ENCODE data around the gene SGF29.
A peak's percentile ranks its signal among the peaks of the same experiment; 100 is the strongest.

The SGF29 gene

DNA sequence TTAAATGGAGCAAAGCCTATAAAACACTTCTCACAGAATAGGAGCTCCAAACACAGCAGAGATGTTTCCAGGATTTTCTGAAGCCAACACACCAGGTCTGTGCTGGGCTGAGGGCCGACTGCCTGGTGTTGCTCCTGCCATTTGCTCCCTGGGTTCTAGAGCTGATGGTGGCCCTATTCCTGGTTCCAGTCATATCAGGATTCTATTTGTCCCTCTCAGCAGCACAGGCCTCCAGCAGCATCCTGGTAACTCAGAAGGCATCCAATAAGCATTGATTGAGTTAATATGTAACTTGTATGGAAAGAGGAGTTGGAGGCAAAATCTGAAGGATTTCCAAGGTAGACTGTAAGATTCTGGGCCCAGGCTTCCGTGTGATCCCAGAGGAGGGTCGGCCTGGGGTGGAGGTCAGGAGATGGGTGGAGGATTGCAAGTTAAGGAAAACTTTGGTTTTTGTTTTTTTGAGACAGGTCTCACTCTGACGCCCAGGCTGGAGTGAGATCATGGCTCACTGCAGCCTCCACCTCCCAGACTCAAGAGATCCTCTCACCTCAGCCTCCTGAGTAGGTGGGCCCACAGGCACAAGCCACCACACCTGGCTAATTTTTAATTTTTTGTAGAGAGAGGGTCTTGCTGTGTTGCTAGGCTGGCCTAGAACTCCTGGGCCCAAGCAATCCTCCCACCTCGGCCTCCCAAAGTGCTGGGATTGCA lies 20.6 kb upstream of the SGF29 start:
- TF ChIP-seq, protein P1, sequence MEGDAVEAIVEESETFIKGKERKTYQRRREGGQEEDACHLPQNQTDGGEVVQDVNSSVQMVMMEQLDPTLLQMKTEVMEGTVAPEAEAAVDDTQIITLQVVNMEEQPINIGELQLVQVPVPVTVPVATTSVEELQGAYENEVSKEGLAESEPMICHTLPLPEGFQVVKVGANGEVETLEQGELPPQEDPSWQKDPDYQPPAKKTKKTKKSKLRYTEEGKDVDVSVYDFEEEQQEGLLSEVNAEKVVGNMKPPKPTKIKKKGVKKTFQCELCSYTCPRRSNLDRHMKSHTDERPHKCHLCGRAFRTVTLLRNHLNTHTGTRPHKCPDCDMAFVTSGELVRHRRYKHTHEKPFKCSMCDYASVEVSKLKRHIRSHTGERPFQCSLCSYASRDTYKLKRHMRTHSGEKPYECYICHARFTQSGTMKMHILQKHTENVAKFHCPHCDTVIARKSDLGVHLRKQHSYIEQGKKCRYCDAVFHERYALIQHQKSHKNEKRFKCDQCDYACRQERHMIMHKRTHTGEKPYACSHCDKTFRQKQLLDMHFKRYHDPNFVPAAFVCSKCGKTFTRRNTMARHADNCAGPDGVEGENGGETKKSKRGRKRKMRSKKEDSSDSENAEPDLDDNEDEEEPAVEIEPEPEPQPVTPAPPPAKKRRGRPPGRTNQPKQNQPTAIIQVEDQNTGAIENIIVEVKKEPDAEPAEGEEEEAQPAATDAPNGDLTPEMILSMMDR (conservative IDR thresholded peaks at IDR 0.05; ENCODE audit: control insufficient read depth, insufficient read depth, low read depth, low read length), result no peak
- no peak for DNase-seq (ENCODE audit: low read depth)
- no peak overlapping the region for H3K4me3 ChIP-seq (ENCODE audit: control insufficient read depth, low read depth, low read length)

DNA sequence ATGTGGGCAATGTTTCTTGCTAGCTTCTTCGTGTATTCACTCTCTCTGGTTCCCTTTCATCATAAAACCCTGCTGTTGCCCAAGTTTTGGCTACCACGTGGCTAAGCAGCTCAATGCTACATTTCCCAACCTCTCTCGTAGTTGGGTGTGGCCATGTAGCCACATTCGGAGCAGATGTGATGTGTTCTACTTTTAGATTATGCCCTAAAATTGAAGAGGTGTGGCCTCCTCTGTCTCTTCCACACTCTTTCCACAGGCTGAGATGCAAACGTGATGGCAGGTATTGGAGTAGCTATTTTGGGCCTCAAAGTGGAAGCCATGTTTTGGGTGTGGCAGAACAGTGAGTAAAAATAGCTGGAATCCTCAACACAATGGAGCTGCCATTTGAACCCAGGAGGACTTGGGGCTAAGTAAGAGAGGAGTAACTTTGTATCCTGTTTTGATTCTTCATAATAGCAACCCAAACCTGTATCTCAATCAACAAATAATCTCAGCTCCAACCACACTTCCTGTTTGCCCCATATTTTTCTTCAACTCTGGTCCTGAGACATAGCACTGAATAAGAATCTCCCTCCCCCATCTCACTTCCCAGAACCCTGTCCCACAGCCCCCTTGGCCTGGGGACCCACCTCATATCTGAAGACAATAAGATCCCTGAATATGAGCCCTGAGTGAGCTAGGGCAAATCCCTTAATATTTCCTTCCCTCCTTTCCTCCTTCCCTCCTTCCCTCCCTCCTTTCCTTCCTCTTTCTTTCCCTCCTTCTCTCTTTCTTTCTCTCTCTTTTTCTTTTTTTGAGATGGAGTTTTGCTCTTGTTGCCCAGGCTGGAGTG lies 19.0 kb upstream of the SGF29 start:
- peak; percentile 90 for DNase-seq (ENCODE audit: low read depth)
- H3K4me3 ChIP-seq (ENCODE audit: control insufficient read depth, low read depth, low read length), result no peak overlapping the region
- TF ChIP-seq, protein P1 (conservative IDR thresholded peaks at IDR 0.05; ENCODE audit: control insufficient read depth, insufficient read depth, low read depth, low read length), result no peak

DNA sequence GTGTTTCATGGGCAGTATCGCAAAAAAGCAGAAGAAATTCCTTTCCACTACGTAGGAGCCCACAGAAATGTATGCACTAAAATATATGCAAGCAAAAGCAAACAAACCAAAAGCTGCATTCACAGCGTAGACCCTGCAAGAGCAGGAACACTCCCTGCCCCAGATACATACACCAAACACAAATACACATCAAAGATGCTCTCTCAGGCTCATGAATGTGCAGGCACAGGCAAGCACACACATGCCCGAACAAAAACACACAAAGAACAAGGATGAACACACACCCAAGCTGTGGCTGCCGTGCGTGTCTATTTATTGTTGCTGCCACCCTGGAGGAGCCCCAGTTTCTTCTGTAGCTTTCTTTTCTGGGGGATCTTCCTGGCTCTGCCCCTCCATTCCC lies 16.6 kb upstream of the SGF29 start:
- TF ChIP-seq, protein P1 (conservative IDR thresholded peaks at IDR 0.05; ENCODE audit: control insufficient read depth, insufficient read depth, low read depth, low read length), result no peak
- DNase-seq (ENCODE audit: low read depth), result no peak
- H3K4me3 ChIP-seq (ENCODE audit: control insufficient read depth, low read depth, low read length), result peak overlapping the region; percentile 75

DNA sequence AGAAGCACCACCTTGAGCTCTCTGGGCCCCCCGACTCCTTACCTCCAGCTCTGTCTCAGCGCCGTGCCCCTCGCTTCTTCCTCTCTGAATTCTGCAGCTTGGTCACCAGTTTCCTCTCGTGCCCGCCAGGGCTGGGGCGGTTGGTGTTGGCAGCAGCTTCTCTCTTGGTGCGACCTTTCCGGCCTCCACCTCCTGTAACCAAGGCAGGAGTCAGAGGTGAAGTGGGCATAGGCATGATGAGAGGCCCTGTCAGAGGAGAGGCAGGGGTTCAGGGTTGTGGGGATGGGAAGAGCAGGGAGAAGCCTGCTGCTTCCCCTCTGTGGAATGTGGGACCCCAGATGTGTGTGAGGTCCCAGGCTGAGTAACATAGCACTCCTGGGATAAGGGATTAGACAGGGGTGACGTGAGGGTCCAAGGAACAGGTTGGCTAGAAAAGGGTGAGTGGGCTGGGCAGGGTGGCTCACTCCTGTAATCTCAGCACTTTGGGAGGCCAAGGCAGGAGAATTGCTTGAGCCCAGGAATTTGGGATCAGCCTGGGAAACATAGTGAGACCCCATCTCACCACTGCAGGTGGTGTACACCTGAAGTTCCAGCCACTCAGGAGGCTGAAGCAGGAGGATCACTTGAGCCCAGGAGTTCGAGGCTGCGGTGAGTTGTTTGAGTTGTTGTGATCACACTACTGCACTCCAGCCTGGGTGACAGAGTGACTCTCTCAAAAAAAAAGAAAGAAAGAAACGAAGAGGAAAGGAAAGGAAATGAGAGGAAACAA lies 15.6 kb upstream of the SGF29 start:
- TF ChIP-seq, protein P1 (conservative IDR thresholded peaks at IDR 0.05; ENCODE audit: control insufficient read depth, insufficient read depth, low read depth, low read length), result no peak
- peak overlapping the region; percentile 75 for H3K4me3 ChIP-seq (ENCODE audit: control insufficient read depth, low read depth, low read length)
- no peak for DNase-seq (ENCODE audit: low read depth)

DNA sequence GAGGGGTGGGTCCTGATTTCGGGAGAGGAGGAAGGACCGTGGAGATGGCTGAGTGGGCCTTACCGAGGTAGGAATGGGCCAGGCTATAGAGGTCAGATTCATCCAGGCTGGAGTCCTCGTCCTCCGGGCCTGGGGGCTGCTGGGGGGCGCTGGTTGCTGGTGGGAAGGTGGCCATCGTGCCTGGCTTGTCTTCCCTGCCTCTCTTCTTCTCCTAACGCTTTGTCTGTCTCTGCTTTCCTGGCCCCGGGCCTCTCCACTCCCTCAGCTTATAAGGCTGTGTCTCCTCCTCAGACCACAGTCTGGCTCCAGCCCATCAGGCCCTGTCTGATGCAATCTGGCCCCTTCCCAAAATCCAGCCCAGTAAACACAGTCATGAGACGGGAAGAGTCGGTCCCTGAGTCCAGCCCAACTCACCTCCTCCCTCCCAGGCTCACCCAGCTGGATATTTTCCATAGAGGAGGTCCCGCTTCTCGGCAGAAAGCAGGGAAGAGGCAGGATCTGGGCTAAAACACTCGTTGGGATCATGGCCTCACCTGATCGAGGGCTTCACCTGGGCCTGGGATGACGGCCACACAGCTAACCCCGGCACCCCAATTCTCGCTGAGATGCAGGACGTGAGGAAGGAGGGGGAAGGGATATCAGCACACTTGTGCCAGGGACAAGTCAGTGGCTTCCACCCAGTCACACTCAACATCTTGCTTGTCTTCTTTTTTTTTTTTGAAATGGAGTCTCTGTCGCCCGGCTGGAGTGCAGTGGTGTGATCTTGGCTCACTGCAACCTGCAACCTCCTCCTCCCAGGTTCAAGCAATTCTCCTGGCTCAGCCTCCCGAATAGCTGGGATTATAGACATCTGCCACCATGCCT lies 14.8 kb upstream of the SGF29 start, which contains the start of gene NUPR1:
NUPR1 (minus strand) TSS at position 242 of the 864 bp plus-strand sequence; CDS start at position 175, 67 bp downstream.
- peak; percentile 99 for DNase-seq (ENCODE audit: low read depth)
- TF ChIP-seq, protein P1 (conservative IDR thresholded peaks at IDR 0.05; ENCODE audit: control insufficient read depth, insufficient read depth, low read depth, low read length), result no peak
- H3K4me3 ChIP-seq (ENCODE audit: control insufficient read depth, low read depth, low read length), result peak within 1 kb of the TSS; percentile 75

All from fibroblast of mammary gland (primary cell).